Small intestine (tissue), 7 donors: ENCODE data around the gene MPZL2. TPM values are rescaled to one million over a fixed set of nuclear protein-coding genes. Genes with fewer than 3 reads are reported as not detected.

Source experiments
- DNase-seq, 2 donors: peaks; one replicate each; pipeline versions ENCODE4 v3.0.0 to v3.0.0-alpha.2; 2013
- FAIRE-seq: peaks from 2 replicates; lab custom pipeline; 2012; peaks lifted over from hg19 to GRCh38; lab: Jason Lieb, UNC
- H3K27ac ChIP-seq, 3 donors: one replicate each; pipeline ENCODE4 v1.5.1; 2013; ENCODE audit warnings: low read length in 2 of 3, mild to moderate bottlenecking in 2 of 3, control low read depth in 1 of 3, inconsistent platforms in 1 of 3, low read depth in 1 of 3, moderate library complexity in 1 of 3
- H3K27me3 ChIP-seq, 3 donors: one replicate each; pipeline ENCODE4 v1.6.1; 2013; ENCODE audit warnings: low read length in 3 of 3, inconsistent platforms in 1 of 3; ENCODE audit not compliant: control insufficient read depth in 3 of 3, insufficient read depth in 3 of 3
- H3K36me3 ChIP-seq, 3 donors: one replicate each; pipeline ENCODE4 v1.6.1; 2013; ENCODE audit warnings: low read length in 3 of 3, inconsistent platforms in 1 of 3, low read depth in 1 of 3, mild to moderate bottlenecking in 1 of 3, moderate library complexity in 1 of 3; ENCODE audit not compliant: control insufficient read depth in 3 of 3, insufficient read depth in 2 of 3
- H3K4me1 ChIP-seq, 3 donors: one replicate each; pipeline ENCODE4 v1.6.1; 2013; ENCODE audit warnings: low read length in 2 of 3, inconsistent platforms in 1 of 3, low read depth in 1 of 3, mild to moderate bottlenecking in 1 of 3, moderate library complexity in 1 of 3; ENCODE audit not compliant: control insufficient read depth in 3 of 3, insufficient read depth in 2 of 3
- H3K4me3 ChIP-seq, 3 donors: one replicate each; pipeline ENCODE4 v1.5.1; 2013; ENCODE audit warnings: low read length in 3 of 3, control low read depth in 1 of 3, inconsistent platforms in 1 of 3, low read depth in 1 of 3, mild to moderate bottlenecking in 1 of 3, moderate library complexity in 1 of 3
- H3K9me3 ChIP-seq, 2 donors: one replicate each; pipeline ENCODE4 v1.6.1; 2013; ENCODE audit warnings: low read depth in 1 of 2, low read length in 1 of 2; ENCODE audit not compliant: control insufficient read depth in 2 of 2, insufficient read depth in 1 of 2
- WGBS, 3 donors: extraction: QIAGEN DNeasy Blood & Tissue Kit; methylation state at CpG; one replicate each; pipeline ENCODE4 v1.1.7; 2013; 5-methylcytosine and 5-hydroxymethylcytosine counted together
- polyA plus RNA-seq, 4 donors: library from polyadenylated mRNA; stranded (reverse) in 3 of 4; unstranded in 1 of 4; fragments of 200-250 nt in 3 of 4; fragments of 120-200 nt in 1 of 4; gene quantifications; one replicate each; pipeline versions ENCODE4 v1.2.1 to v1.2.3, GENCODE V29; 2013
- donor health status: healthy with polysubstance abuse.
- donor health status: control.
- donor health status: control.
- donor health status: Bipolar disorder and iron deficiency.
- donor health status: healthy.

The MPZL2 gene
- polyA plus RNA-seq, 4 donors, result 1.6 to 44.2 (median 15.3) TPM

- Histone ChIP-seq H3K36me3 (peaks cover 2 to 12% (median 8%) of the 10 kb centered on the region in 3 donors), H3K4me1 (no peaks in the 10 kb centered on the region), H3K27ac (peak overlapping the region in 1 of 3 donors; percentile 81), H3K9me3 (no peaks in the 10 kb centered on the region), H3K27me3 (no peaks in the 10 kb centered on the region), H3K4me3 (no peak overlapping the region)
- FAIRE-seq, result no peak
- peak in 1 of 2 donors; percentile 51 for DNase-seq
- 71 to 84% (median 74%) methylated on average over 8 of the region's 8 CpGs for WGBS, 3 donors
These were observed 36.0 kb downstream of the MPZL2 start for GRCh38 chr11:118227865-118228785.

GRCh38 chr11:118226781-118227180 lies 37.3 kb downstream of the MPZL2 start:
- DNase-seq (peak in 1 of 2 donors; percentile 40), FAIRE-seq (no peak)
- no peaks in the 10 kb centered on the region for H3K9me3 ChIP-seq
- 56 to 87% (median 66%) methylated on average over 2 of the region's 2 CpGs for WGBS, 3 donors
- H3K27me3 ChIP-seq, result no peaks in the 10 kb centered on the region
- H3K4me3 ChIP-seq, result no peak overlapping the region
- H3K36me3 ChIP-seq, result peaks cover 2 to 5% (median 4%) of the 10 kb centered on the region in 3 donors
- H3K4me1 ChIP-seq, result no peaks in the 10 kb centered on the region
- peak overlapping the region in 1 of 3 donors; percentile 81 for H3K27ac ChIP-seq

GRCh38 chr11:118226296-118226695 lies 37.8 kb downstream of the MPZL2 start:
- H3K9me3 ChIP-seq, result no peaks in the 10 kb centered on the region
- peaks cover 2 to 5% (median 4%) of the 10 kb centered on the region in 3 donors for H3K36me3 ChIP-seq
- H3K27me3 ChIP-seq, result no peaks in the 10 kb centered on the region
- H3K27ac ChIP-seq, result no peak overlapping the region
- DNase-seq, result no peak
- 68 to 85% (median 78%) methylated on average over 7 of the region's 7 CpGs for WGBS, 3 donors
- no peaks in the 10 kb centered on the region for H3K4me1 ChIP-seq
- H3K4me3 ChIP-seq, result no peak overlapping the region
- no peak for FAIRE-seq

GRCh38 chr11:118224511-118225188 lies 39.4 kb downstream of the MPZL2 start, which contains the start of gene JAML:
Gene JAML (minus strand): TSS chr11:118225011. CDS start chr11:118214866, 10,145 bp downstream.
- peaks cover 0 to 3% (median 0%) of the 10 kb centered on the region in 3 donors for H3K27me3 ChIP-seq
- peak within 1 kb of the TSS in 2 of 3 donors; percentile 37 to 65 for H3K27ac ChIP-seq
- peak within 1 kb of the TSS in 2 of 3 donors; percentile 10 to 48 for H3K4me3 ChIP-seq
- no peaks in the 10 kb centered on the region for H3K4me1 ChIP-seq
- 62 to 75% (median 64%) methylated on average over 6 of the region's 6 CpGs for WGBS, 3 donors
- H3K36me3 ChIP-seq, result peaks cover 0 to 4% (median 2%) of the 10 kb centered on the region in 3 donors
- FAIRE-seq (no peak), DNase-seq (peak in 1 of 2 donors; percentile 45)
- no peaks in the 10 kb centered on the region for H3K9me3 ChIP-seq

- Histone ChIP-seq H3K4me1 (no peaks in the 10 kb centered on the region), H3K9me3 (no peaks in the 10 kb centered on the region), H3K27ac (peak overlapping the region in 2 of 3 donors; percentile 37 to 60), H3K36me3 (peaks cover 0 to 2% (median 2%) of the 10 kb centered on the region in 3 donors), H3K4me3 (peak overlapping the region in 2 of 3 donors; percentile 10 to 44), H3K27me3 (peaks cover 0 to 3% (median 0%) of the 10 kb centered on the region in 3 donors)
- WGBS, 3 donors, result 67 to 83% (median 77%) methylated on average over 6 of the region's 6 CpGs
- DNase-seq (no peak), FAIRE-seq (no peak)
These were observed 40.1 kb downstream of the MPZL2 start for GRCh38 chr11:118223992-118224391.

GRCh38 chr11:118223570-118223969 lies 40.5 kb downstream of the MPZL2 start:
- Histone ChIP-seq H3K9me3 (no peaks in the 10 kb centered on the region), H3K36me3 (peaks cover 0 to 2% (median 2%) of the 10 kb centered on the region in 3 donors), H3K4me3 (peak overlapping the region in 2 of 3 donors; percentile 10 to 44), H3K4me1 (no peaks in the 10 kb centered on the region), H3K27me3 (peaks cover 0 to 3% (median 0%) of the 10 kb centered on the region in 3 donors), H3K27ac (peak overlapping the region in 2 of 3 donors; percentile 11 to 60)
- DNase-seq (no peak), FAIRE-seq (no peak)
- 51 to 88% (median 65%) methylated on average over 2 of the region's 2 CpGs for WGBS, 3 donors

GRCh38 chr11:118222437-118222836 lies 41.7 kb downstream of the MPZL2 start:
- no peaks in the 10 kb centered on the region for H3K9me3 ChIP-seq
- H3K27me3 ChIP-seq, result peaks cover 0 to 3% (median 0%) of the 10 kb centered on the region in 3 donors
- H3K36me3 ChIP-seq, result peaks cover 0 to 2% (median 2%) of the 10 kb centered on the region in 3 donors
- no peak overlapping the region for H3K27ac ChIP-seq
- FAIRE-seq (no peak), DNase-seq (no peak)
- no peak overlapping the region for H3K4me3 ChIP-seq
- H3K4me1 ChIP-seq, result no peaks in the 10 kb centered on the region
- 71 to 82% (median 73%) methylated on average over 4 of the region's 4 CpGs for WGBS, 3 donors

- 76 to 93% (median 86%) methylated on average over 5 of the region's 5 CpGs for WGBS, 3 donors
- FAIRE-seq, result no peak
- no peak overlapping the region for H3K27ac ChIP-seq
These were observed 42.7 kb downstream of the MPZL2 start for GRCh38 chr11:118221419-118221818.

More at GRCh38 chr11:118221419-118221818, 42.7 kb downstream of the MPZL2 start:
- DNase-seq, result no peak
- Histone ChIP-seq H3K27me3 (peaks cover 0 to 3% (median 0%) of the 10 kb centered on the region in 3 donors), H3K9me3 (no peaks in the 10 kb centered on the region), H3K36me3 (peaks cover 0 to 2% (median 0%) of the 10 kb centered on the region in 3 donors), H3K4me3 (peak overlapping the region in 1 of 3 donors; percentile 35), H3K4me1 (peaks cover 0 to 4% (median 0%) of the 10 kb centered on the region in 3 donors)
